HG03432 (cell line): ENCODE data around the gene CXXC4.

ENCODE experiments used
- ATAC-seq: cut with Tn5 transposase; IDR thresholded peaks from one replicate; pipeline ENCODE4 v1.9.1; 2021; ENCODE audit warnings: mild to moderate bottlenecking, moderate library complexity; ENCODE audit not compliant: unreplicated experiment

CXXC4 gene

GRCh38 chr4:104424475-104424941 is 70.2 kb downstream of the CXXC4 start:
- ATAC-seq: no peak

DNA sequence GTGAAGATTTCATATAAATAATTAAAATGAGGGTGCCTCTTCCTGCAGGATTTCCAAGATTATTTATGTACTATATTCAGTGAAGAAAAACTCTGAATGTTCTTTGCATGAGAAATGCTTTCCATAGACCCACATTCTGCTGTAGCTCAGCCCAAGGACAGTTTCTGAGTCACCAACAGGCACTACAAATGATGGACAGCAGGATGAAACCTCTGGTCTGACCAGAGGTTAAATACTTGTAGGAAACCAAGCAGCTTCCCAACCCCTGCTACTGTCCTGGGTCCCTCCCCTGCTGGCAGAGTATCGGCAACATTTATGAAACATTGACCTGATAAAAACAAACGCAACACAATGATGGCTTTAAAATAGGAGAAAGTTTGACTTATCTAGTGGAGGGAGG is 73.1 kb downstream of the CXXC4 start:
- no peak for ATAC-seq

DNA sequence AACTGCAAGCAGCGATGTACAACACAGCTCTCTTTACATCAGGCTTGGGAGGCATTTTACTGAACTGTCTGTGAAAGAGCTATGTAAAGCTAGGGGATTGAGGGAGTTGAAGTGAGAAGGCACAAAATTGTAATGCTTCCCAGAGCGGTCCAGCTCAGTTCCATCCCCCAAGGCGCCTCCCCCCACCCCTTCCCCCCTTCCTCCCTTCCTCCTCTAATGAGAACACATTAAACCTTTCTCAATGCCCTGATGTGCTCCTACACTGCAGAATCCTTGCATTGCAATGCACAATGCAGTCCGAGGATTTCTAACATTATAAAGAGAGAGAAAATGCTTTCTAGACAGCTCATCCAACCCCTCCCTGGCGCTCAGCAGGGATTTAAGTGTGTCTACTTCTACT is 73.9 kb downstream of the CXXC4 start:
- no peak for ATAC-seq
